HEK293T (cell line): ENCODE results near the gene ANXA9.

Experiments used
- CTCF ChIA-PET: fragments of 350-600 bp; formaldehyde crosslinking; extraction: SDS; loops from one replicate; lab custom pipeline; 2021; ENCODE audit warnings: antibody characterized with exemption, inconsistent platforms; lab: Yijun Ruan, JAX
- POLR2A ChIA-PET: fragments of 350-600 bp; formaldehyde crosslinking; extraction: SDS; loops from one replicate; lab custom pipeline; 2020; ENCODE audit warnings: antibody characterized with exemption, inconsistent platforms; lab: Yijun Ruan, JAX
- DNase-seq: peaks from one replicate; pipeline ENCODE4 v3.0.0; 2012; ENCODE audit warnings: mixed read lengths; ENCODE audit errors: extremely low spot score
- ARNT ChIP-seq: fragments of 450-650 bp; IDR thresholded peaks from 2 replicates; pipeline ENCODE4 v1.6.1; 2017; ENCODE audit warnings: mild to moderate bottlenecking
- BHLHE40 ChIP-seq: fragments of 450-650 bp; IDR thresholded peaks from 2 replicates; pipeline ENCODE4 v1.6.1; 2016; ENCODE audit warnings: mild to moderate bottlenecking, moderate library complexity, borderline replicate concordance
- CTBP1 ChIP-seq: fragments of 450-650 bp; IDR thresholded peaks from 2 replicates; pipeline ENCODE4 v1.6.1; 2016; ENCODE audit warnings: borderline replicate concordance
- ELF4 ChIP-seq: fragments of 450-650 bp; IDR thresholded peaks from 2 replicates; pipeline ENCODE4 v1.6.1; 2017; ENCODE audit warnings: antibody characterized with exemption
- FOXA1 ChIP-seq: fragments of 450-650 bp; IDR thresholded peaks from 2 replicates; pipeline ENCODE4 v1.6.1; 2016; ENCODE audit warnings: mild to moderate bottlenecking
- FOXK2 ChIP-seq: fragments of 450-650 bp; IDR thresholded peaks from 2 replicates; pipeline ENCODE4 v1.6.1; 2016; ENCODE audit warnings: mild to moderate bottlenecking
- FOXM1 ChIP-seq: fragments of 450-650 bp; IDR thresholded peaks from 2 replicates; pipeline ENCODE4 v1.6.1; 2017; ENCODE audit warnings: mild to moderate bottlenecking, borderline replicate concordance
- HDGF ChIP-seq: fragments of 450-650 bp; IDR thresholded peaks from 2 replicates; pipeline ENCODE4 v1.6.1; 2017; ENCODE audit warnings: antibody characterized with exemption, borderline replicate concordance
- L3MBTL2 ChIP-seq: fragments of 450-650 bp; conservative IDR thresholded peaks from 2 replicates; pipeline ENCODE4 v1.6.1; 2016; ENCODE audit warnings: mild to moderate bottlenecking
- LEF1 ChIP-seq: fragments of 450-650 bp; IDR thresholded peaks from 2 replicates; pipeline ENCODE4 v1.6.1; 2017; ENCODE audit warnings: mild to moderate bottlenecking, borderline replicate concordance
- NFRKB ChIP-seq: fragments of 450-650 bp; IDR thresholded peaks from 2 replicates; pipeline ENCODE4 v1.6.1; 2016; ENCODE audit warnings: mild to moderate bottlenecking, moderate library complexity
- SP1 ChIP-seq: fragments of 450-650 bp; IDR thresholded peaks from 2 replicates; pipeline ENCODE4 v1.6.1; 2017
- SUZ12 ChIP-seq: fragments of 450-650 bp; IDR thresholded peaks from 2 replicates; pipeline ENCODE4 v1.6.1; 2016; ENCODE audit warnings: mild to moderate bottlenecking
- TARDBP ChIP-seq: fragments of 450-650 bp; IDR thresholded peaks from 2 replicates; pipeline ENCODE4 v1.6.1; 2016
- ZNF384 ChIP-seq: fragments of 450-650 bp; IDR thresholded peaks from 2 replicates; pipeline ENCODE4 v1.6.1; 2016
- TF ChIP-seq, protein P1 (sequence below): fragments of 450-650 bp; IDR thresholded peaks from 2 replicates; pipeline ENCODE4 v1.6.1; 2016

Gene ANXA9

DNA sequence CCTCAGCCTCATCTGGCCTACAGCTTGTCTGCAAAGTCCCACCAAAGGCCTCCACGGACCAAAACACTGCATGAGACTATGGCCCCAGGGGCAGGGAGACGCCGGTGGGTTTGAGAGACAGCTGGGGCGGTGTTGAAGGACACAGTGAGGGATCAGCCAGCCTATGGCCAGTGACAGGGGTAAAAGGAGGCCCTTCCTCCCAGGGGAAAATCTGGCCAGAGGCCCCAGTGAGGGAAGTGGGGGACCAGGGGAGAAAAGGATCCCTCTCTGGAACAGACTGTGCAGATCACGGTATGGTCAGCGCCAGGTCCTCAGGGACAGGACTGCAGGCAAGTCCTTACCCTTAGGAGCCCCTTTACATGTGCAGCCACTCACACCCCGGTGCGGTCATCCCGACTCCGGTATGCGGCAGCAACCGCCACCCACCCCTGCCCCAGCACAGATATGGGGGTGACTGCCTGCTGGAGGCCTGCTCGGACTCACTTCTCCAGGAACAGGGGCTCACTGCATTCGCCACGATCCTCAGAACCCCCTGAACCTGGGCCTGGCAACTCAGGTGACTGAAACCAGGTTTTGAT lies 8.7 kb upstream of the ANXA9 start:
- DNase-seq = no peak
- CTCF ChIA-PET = interaction anchor here (0.7 to 1.1 kb wide), 3 partner anchors 11 to 413 kb away, joined by 4 to 6 read pairs (median 6); partner anchors contain the start of gene MINDY1
- POLR2A ChIA-PET = interaction anchor here (0.7 to 3.6 kb wide), 12 partner anchors 9 to 394 kb away, joined by 3 to 20 read pairs (median 4); partner anchors contain the start of genes MCL1 and MINDY1
- TF ChIP-seq ARNT = no peak
- no peak for TF ChIP-seq L3MBTL2
- no peak for TF ChIP-seq LEF1
- TF ChIP-seq ZNF384 = no peak
- no peak for TF ChIP-seq ELF4
- TF ChIP-seq BHLHE40 = no peak
- no peak for TF ChIP-seq FOXA1
- TF ChIP-seq NFRKB = no peak
- TF ChIP-seq FOXM1 = no peak
- TF ChIP-seq SP1 = no peak
- TF ChIP-seq, protein P1, sequence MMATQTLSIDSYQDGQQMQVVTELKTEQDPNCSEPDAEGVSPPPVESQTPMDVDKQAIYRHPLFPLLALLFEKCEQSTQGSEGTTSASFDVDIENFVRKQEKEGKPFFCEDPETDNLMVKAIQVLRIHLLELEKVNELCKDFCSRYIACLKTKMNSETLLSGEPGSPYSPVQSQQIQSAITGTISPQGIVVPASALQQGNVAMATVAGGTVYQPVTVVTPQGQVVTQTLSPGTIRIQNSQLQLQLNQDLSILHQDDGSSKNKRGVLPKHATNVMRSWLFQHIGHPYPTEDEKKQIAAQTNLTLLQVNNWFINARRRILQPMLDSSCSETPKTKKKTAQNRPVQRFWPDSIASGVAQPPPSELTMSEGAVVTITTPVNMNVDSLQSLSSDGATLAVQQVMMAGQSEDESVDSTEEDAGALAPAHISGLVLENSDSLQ = no peak; the same call in 1 of the 2 replicates
- no peak for TF ChIP-seq CTBP1
- TF ChIP-seq HDGF = no peak
- no peak for TF ChIP-seq TARDBP
- no peak for TF ChIP-seq SUZ12
- no peak for TF ChIP-seq FOXK2

- POLR2A ChIA-PET = interaction anchor here (0.7 to 3.6 kb wide), 14 partner anchors 8 to 412 kb away, joined by 3 to 20 read pairs (median 3); partner anchors contain the start of genes MCL1 and MINDY1
- no peak for TF ChIP-seq CTBP1
- TF ChIP-seq L3MBTL2 = peak; percentile 22; the same call in 1 of the 2 replicates
- TF ChIP-seq ELF4 = no peak
- TF ChIP-seq, protein P1 = no peak
- no peak for TF ChIP-seq ZNF384
These were observed 8.1 kb upstream of the ANXA9 start for GRCh38 chr1:150973836-150974579.

DNA sequence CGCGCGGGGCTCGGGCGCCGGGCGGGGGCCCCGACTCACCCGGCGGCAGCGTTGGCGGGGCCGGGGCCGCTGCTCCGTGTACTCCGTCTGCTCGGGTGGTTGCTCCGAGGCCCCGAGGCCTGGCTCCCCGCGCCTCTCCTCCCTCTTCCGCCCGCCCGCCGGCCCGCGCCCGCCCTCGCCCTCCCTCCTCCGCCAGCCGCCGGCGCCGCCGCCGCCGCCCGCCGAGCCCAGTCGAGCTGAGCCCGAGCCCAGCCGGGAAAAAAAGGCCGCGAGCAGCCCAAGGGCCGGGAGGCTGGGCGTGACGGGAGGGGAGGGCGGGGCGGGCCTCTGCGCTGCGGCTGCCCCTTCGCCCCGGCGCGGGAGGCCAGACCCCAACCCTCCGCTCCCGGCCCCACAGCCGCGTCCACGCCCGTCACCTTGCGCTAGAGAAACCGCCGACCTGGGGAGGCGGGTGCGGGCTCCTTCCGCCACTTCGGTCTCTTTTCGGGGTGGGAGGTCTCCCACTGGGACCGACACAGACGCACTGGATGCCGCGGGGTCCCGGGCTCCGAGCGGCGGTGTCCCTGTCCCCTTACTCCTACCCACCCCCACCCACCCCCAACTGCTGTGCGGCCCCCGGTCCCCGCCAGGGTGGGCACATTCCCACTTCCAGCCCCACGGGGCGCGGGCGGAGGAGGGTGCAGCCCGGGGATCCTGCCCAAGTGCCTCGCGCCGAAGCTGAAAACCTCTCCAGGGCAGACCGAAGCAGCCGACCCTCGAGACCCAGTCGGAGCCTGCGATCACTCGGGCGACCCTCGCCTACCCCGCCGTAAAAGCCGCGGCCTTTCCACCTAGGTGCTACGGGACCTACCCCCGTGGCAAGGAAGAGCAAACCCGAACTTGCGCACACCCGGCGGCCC lies 7.3 kb upstream of the ANXA9 start, which contains the start of gene CERS2:
TSS of gene CERS2 (minus strand) at position 256 of the 899 bp plus-strand sequence. CDS start 5,745 bp downstream, outside the sequence.
- peak; percentile 89 for DNase-seq
- no peak for TF ChIP-seq BHLHE40
- TF ChIP-seq L3MBTL2 = no peak
- no peak for TF ChIP-seq ZNF384
- no peak for TF ChIP-seq FOXK2
- TF ChIP-seq FOXA1 = no peak
- TF ChIP-seq LEF1 = no peak
- ChIA-PET CTCF (no interaction called here), POLR2A (interaction anchor here (1.0 to 3.6 kb wide), 6 partner anchors 9 to 395 kb away, joined by 3 to 20 read pairs (median 4); partner anchors contain the start of genes MCL1 and MINDY1)

More at GRCh38 chr1:150973836-150974579, 8.1 kb upstream of the ANXA9 start:
- peak; percentile 61 for DNase-seq
- CTCF ChIA-PET = interaction anchor here (0.7 to 1.1 kb wide), 3 partner anchors 11 to 414 kb away, joined by 4 to 6 read pairs (median 6); partner anchors contain the start of gene MINDY1

GRCh38 chr1:150976401-150976821 lies 5.7 kb upstream of the ANXA9 start:
- no peak for DNase-seq
- ChIA-PET CTCF (interaction anchor here (1.0 to 7.1 kb wide), 4 partner anchors 9 to 417 kb away, joined by 3 to 51 read pairs (median 6); partner anchors contain the start of gene MINDY1), POLR2A (interaction anchor here (0.6 to 3.6 kb wide), 2 partner anchors 30 to 559 kb away, joined by 3 to 20 read pairs; partner anchors contain the start of gene MINDY1)
- TF ChIP-seq L3MBTL2 (no peak), ZNF384 (no peak)

DNA sequence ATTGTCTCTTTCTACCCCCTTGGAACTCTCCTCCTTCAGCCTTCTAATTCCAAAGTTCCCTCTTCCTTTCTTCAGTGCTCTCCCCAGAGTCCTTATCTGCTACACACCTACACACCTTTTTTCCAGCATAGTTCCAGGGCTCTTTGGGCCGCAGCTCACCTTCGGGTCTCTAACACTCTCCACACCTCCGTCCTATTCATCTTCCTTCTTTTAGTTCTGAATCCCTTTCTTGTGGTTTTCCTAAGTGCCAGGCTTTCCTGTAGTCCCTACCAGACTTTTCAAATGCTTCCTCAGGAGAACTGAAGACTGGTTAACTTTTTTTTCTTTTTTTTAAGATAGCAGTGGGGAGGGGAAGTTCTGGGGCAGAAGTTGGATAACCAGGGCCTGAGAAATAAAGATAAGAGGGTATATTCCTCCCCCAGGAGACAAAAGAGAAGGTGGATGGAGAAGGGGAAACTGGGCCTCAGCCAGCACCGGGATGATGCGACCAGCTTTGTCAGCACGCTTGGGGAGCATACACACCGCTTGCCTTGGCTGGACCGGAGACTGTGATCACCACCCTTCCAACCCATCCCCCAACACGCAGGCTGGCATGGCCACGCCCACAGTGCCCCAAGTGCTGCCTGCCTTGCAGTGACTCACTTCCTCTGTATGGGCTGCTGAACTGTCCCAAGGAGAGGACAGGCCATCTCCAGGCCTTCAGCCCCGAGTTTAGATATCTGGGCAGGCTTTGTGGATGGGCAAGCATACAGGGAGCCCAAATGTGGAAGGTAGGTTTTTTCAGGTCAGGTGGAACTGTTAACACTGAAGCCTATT lies 5.0 kb upstream of the ANXA9 start:
- ChIA-PET POLR2A (interaction anchor here (0.6 to 3.6 kb wide), 3 partner anchors 29 to 560 kb away, joined by 3 to 20 read pairs (median 7); partner anchors contain the start of gene MINDY1), CTCF (interaction anchor here (1.0 to 7.1 kb wide), 3 partner anchors 10 to 418 kb away, joined by 3 to 51 read pairs (median 3); partner anchors contain the start of gene MINDY1)
- no peak for DNase-seq
- no peak for TF ChIP-seq ZNF384
- TF ChIP-seq FOXM1 = no peak
- no peak for TF ChIP-seq SP1
- TF ChIP-seq, protein P1 = no peak
- no peak for TF ChIP-seq CTBP1
- TF ChIP-seq LEF1 = no peak
- TF ChIP-seq FOXA1 = no peak
- TF ChIP-seq ELF4 = no peak
- no peak for TF ChIP-seq FOXK2
- no peak for TF ChIP-seq L3MBTL2
- no peak for TF ChIP-seq BHLHE40
- no peak for TF ChIP-seq ARNT
- TF ChIP-seq HDGF = no peak
- TF ChIP-seq NFRKB = no peak
